OCI-LY3 (cell line): ENCODE measurements around the gene PNKP.

Experiments
- CTCF ChIP-seq: fragments of 200-600, 300-600 bp; sonication (generic); IDR thresholded peaks from 2 replicates; pipeline ENCODE4 v1.5.1; 2014; ENCODE audit warnings: antibody characterized with exemption, low read length, low read depth
- EZH2phosphoT487 ChIP-seq: fragments of 200-600 bp; shearing (Covaris generic); IDR thresholded peaks from 2 replicates; pipeline ENCODE4 v1.6.1; 2018; ENCODE audit warnings: antibody characterized with exemption, mixed run types, low read depth

- TF ChIP-seq CTCF (no peak), EZH2phosphoT487 (no peak)
These were observed 40.3 kb downstream of the PNKP start for GRCh38 chr19:49827034-49827433.
